Gastrocnemius medialis (tissue), 4 donors: ENCODE measurements around the gene EPO.

Experiments used
- CTCF ChIP-seq, 5 experiments: fragments of 450-650 bp in 3 of 5; fragments of 200-600 bp in 2 of 5; sonication (generic) in 2 of 5; IDR thresholded peaks in 4 of 5; conservative IDR thresholded peaks in 1 of 5; 1 replicate in 4 of 5; 2 replicates in 1 of 5; pipeline ENCODE4 v1.5.1; 2016 to 2019; ENCODE audit warnings: antibody characterized with exemption in 5 of 5, mild to moderate bottlenecking in 3 of 5, moderate library complexity in 3 of 5
- POLR2A ChIP-seq, 2 donors: fragments of 450-650 bp; IDR thresholded peaks; one replicate each; pipeline ENCODE4 v1.6.1; 2017; ENCODE audit warnings: antibody characterized with exemption in 2 of 2, mild to moderate bottlenecking in 2 of 2, moderate library complexity in 2 of 2

- no peak for TF ChIP-seq POLR2A (IDR thresholded peaks at IDR 0.05)
- TF ChIP-seq CTCF (IDR thresholded peaks at IDR 0.05 in 4 of 5, conservative IDR thresholded peaks at IDR 0.05 in 1 of 5): no peak
These were observed 9.8 kb upstream of the EPO start for GRCh38 chr7:100710452-100710851.
